Neural cell (in vitro differentiated cells): Measurements from ENCODE around the gene USB1. TPM values are rescaled to one million over a fixed set of nuclear protein-coding genes. Genes with fewer than 3 reads are reported as not detected.

Experiments
- H2AFZ ChIP-seq: fragments of 200-600, 300-800 bp; sonication (generic), shearing (Covaris generic); 2 replicates; pipeline ENCODE4 v1.6.0; 2014; ENCODE audit warnings: low read depth, mild to moderate bottlenecking, antibody characterized with exemption, low read length, moderate library complexity
- H3F3A ChIP-seq: fragments of 200-600 bp; shearing (Covaris generic); 2 replicates; pipeline ENCODE4 v1.6.1; 2016; ENCODE audit warnings: mild to moderate bottlenecking, moderate library complexity, mixed read lengths, antibody characterized with exemption, low read length; ENCODE audit not compliant: insufficient read depth, poor library complexity, severe bottlenecking
- H3K27ac ChIP-seq: fragments of 200-600, 300-800 bp; sonication (generic), shearing (Covaris generic); 2 replicates; pipeline ENCODE4 v1.5.1; 2014; ENCODE audit warnings: mild to moderate bottlenecking, low read length, moderate library complexity
- H3K27me3 ChIP-seq: fragments of 300-800, 200-600 bp; sonication (generic), shearing (Covaris generic); 2 replicates; pipeline ENCODE4 v1.6.0; 2014; ENCODE audit warnings: mild to moderate bottlenecking, low read depth, low read length, moderate library complexity; ENCODE audit not compliant: insufficient read depth
- H3K36me3 ChIP-seq: fragments of 300-800, 200-600 bp; sonication (generic), shearing (Covaris generic); 2 replicates; pipeline ENCODE4 v1.5.1; 2014; ENCODE audit warnings: mild to moderate bottlenecking, antibody characterized with exemption, low read length, moderate library complexity; ENCODE audit not compliant: insufficient read depth
- H3K4me2 ChIP-seq: fragments of 300-800, 200-600 bp; sonication (generic), shearing (Covaris generic); 2 replicates; pipeline ENCODE4 v1.6.0; 2014; ENCODE audit warnings: mild to moderate bottlenecking, low read length
- H3K4me3 ChIP-seq: fragments of 300-800, 200-600 bp; sonication (generic), shearing (Covaris generic); 2 replicates; pipeline ENCODE4 v1.5.1; 2014; ENCODE audit warnings: mild to moderate bottlenecking, low read length, moderate library complexity
- H3K79me2 ChIP-seq: fragments of 200-600 bp; shearing (Covaris generic); replicated peaks from 2 replicates; pipeline ENCODE4 v1.6.0; 2014; ENCODE audit warnings: mild to moderate bottlenecking, low read length, moderate library complexity; ENCODE audit not compliant: insufficient read depth
- H3K9ac ChIP-seq: fragments of 300-800, 200-600 bp; sonication (generic), shearing (Covaris generic); 2 replicates; pipeline ENCODE4 v1.6.1; 2016; ENCODE audit warnings: mild to moderate bottlenecking, low read length, mixed read lengths
- H3K9me2 ChIP-seq: fragments of 200-600 bp; shearing (Covaris generic); 2 replicates; pipeline ENCODE4 v1.6.1; 2016; ENCODE audit warnings: mild to moderate bottlenecking, low read length, mixed read lengths; ENCODE audit not compliant: insufficient read depth
- H3K9me3 ChIP-seq: fragments of 200-600, 300-800 bp; sonication (generic), shearing (Covaris generic); 2 replicates; pipeline ENCODE4 v1.6.1; 2016; ENCODE audit warnings: mild to moderate bottlenecking, mixed run types, low read length, moderate library complexity, mixed read lengths
- H4K20me1 ChIP-seq: fragments of 200-600 bp; shearing (Covaris generic); 2 replicates; pipeline ENCODE4 v1.6.1; 2016; ENCODE audit warnings: mild to moderate bottlenecking, mixed run types; ENCODE audit not compliant: insufficient read depth
- CTCF ChIP-seq: fragments of 450-650 bp; IDR thresholded peaks from 2 replicates; pipeline ENCODE4 v1.5.1; 2014; ENCODE audit warnings: antibody characterized with exemption, mild to moderate bottlenecking, moderate library complexity; ENCODE audit not compliant: poor library complexity, severe bottlenecking
- EP300 ChIP-seq: fragments of 450-650 bp; conservative IDR thresholded peaks from 2 replicates; pipeline ENCODE4 v1.6.1; 2014; ENCODE audit warnings: antibody characterized with exemption, mild to moderate bottlenecking, moderate library complexity; ENCODE audit not compliant: poor library complexity, severe bottlenecking
- EZH2 ChIP-seq: fragments of 200-600, 300-800 bp; shearing (Covaris generic), sonication (generic); IDR thresholded peaks from 2 replicates; pipeline ENCODE4 v1.6.1; 2014; ENCODE audit warnings: antibody characterized with exemption, low read length, borderline replicate concordance, mild to moderate bottlenecking; ENCODE audit not compliant: insufficient read depth, poor library complexity, severe bottlenecking
- MXI1 ChIP-seq: fragments of 450-650 bp; conservative IDR thresholded peaks from 2 replicates; pipeline ENCODE4 v1.6.1; 2014; ENCODE audit warnings: antibody characterized with exemption, mild to moderate bottlenecking; ENCODE audit not compliant: poor library complexity, severe bottlenecking
- POLR2AphosphoS5 ChIP-seq: IDR thresholded peaks from 2 replicates; pipeline ENCODE4 v1.6.1; 2012
- RAD21 ChIP-seq: fragments of 450-650 bp; conservative IDR thresholded peaks from 2 replicates; pipeline ENCODE4 v1.6.1; 2014; ENCODE audit warnings: antibody characterized with exemption, mild to moderate bottlenecking, moderate library complexity
- REST ChIP-seq: IDR thresholded peaks from 2 replicates; pipeline ENCODE4 v1.6.1; 2012; ENCODE audit warnings: borderline replicate concordance
- SMC3 ChIP-seq: fragments of 450-650 bp; conservative IDR thresholded peaks from 2 replicates; pipeline ENCODE4 v1.6.1; 2014; ENCODE audit warnings: antibody characterized with exemption, mild to moderate bottlenecking, moderate library complexity; ENCODE audit not compliant: poor library complexity
- TAF1 ChIP-seq: IDR thresholded peaks from 2 replicates; pipeline ENCODE4 v1.6.1; 2012; ENCODE audit warnings: low read depth
- polyA plus RNA-seq: library from polyadenylated mRNA; depleted of rRNA; stranded (reverse); fragments of >200 nt; gene quantifications from 2 replicates; pipeline ENCODE4 v1.2.3, GENCODE V29; 2014

The USB1 gene
- polyA plus RNA-seq, 1 donor from 2014 or later = 25.7 TPM

GRCh38 chr16:58037365-58038057 lies 36.3 kb downstream of the USB1 start:
- Histone ChIP-seq H3K4me2 (no peak overlapping the region), H3K27ac (no peak overlapping the region), H2AFZ (no peak overlapping the region), H3K36me3 (no peaks in the 10 kb centered on the region), H3K9me3 (no peaks in the 10 kb centered on the region), H3K79me2 (no peaks in the 10 kb centered on the region), H3K27me3 (no peaks in the 10 kb centered on the region), H3F3A (no peaks in the 10 kb centered on the region), H3K9me2 (no peaks in the 10 kb centered on the region), H4K20me1 (no peaks in the 10 kb centered on the region), H3K9ac (no peak overlapping the region), H3K4me3 (no peak overlapping the region)
- no peak for TF ChIP-seq RAD21

- TF ChIP-seq POLR2AphosphoS5 = no peak
- no peak for TF ChIP-seq EZH2
- no peak for TF ChIP-seq REST
- TF ChIP-seq TAF1 = no peak
- TF ChIP-seq EP300 = no peak
- TF ChIP-seq RAD21 = no peak
- no peak for TF ChIP-seq SMC3
- no peak for TF ChIP-seq MXI1
- TF ChIP-seq CTCF = no peak
- Histone ChIP-seq H4K20me1 (no peaks in the 10 kb centered on the region), H3K9me2 (no peaks in the 10 kb centered on the region), H3K4me2 (no peak overlapping the region), H3K4me3 (no peak overlapping the region), H2AFZ (no peak overlapping the region), H3K9ac (no peak overlapping the region), H3K27me3 (no peaks in the 10 kb centered on the region), H3K27ac (no peak overlapping the region), H3K36me3 (no peaks in the 10 kb centered on the region), H3K9me3 (no peaks in the 10 kb centered on the region), H3K79me2 (no peaks in the 10 kb centered on the region), H3F3A (no peaks in the 10 kb centered on the region)
Observed at GRCh38 chr16:58038219-58038641, 37.0 kb downstream of the USB1 start.
